ENCODE results near the gene PARPBP. TPM values are rescaled to one million over a fixed set of nuclear protein-coding genes. Genes with fewer than 3 reads are reported as not detected.
"Not testable (repeated sequence)": the region's sequence is repeated elsewhere in the genome, so short reads cannot be mapped to it uniquely, and the experiment has no call there.

PARPBP gene
- total RNA-seq, 1 donor from 2014 or later, result 0.64 TPM

GRCh38 chr12:102215992-102216691 lies 96.2 kb downstream of the PARPBP start:
- Histone ChIP-seq H3K4me1 (no peaks in the 10 kb centered on the region), H3K36me3 (no peaks in the 10 kb centered on the region), H3K4me3 (no peak overlapping the region), H3K9me3 (no peaks in the 10 kb centered on the region), H3K27ac (no peak overlapping the region), H3K27me3 (no peaks in the 10 kb centered on the region)
- intact Hi-C loops (cut with DNase I), result no loop called here
- DNase-seq (ENCODE audit: low spot score in 2 of 2), result no peak
- TF ChIP-seq, protein P1, sequence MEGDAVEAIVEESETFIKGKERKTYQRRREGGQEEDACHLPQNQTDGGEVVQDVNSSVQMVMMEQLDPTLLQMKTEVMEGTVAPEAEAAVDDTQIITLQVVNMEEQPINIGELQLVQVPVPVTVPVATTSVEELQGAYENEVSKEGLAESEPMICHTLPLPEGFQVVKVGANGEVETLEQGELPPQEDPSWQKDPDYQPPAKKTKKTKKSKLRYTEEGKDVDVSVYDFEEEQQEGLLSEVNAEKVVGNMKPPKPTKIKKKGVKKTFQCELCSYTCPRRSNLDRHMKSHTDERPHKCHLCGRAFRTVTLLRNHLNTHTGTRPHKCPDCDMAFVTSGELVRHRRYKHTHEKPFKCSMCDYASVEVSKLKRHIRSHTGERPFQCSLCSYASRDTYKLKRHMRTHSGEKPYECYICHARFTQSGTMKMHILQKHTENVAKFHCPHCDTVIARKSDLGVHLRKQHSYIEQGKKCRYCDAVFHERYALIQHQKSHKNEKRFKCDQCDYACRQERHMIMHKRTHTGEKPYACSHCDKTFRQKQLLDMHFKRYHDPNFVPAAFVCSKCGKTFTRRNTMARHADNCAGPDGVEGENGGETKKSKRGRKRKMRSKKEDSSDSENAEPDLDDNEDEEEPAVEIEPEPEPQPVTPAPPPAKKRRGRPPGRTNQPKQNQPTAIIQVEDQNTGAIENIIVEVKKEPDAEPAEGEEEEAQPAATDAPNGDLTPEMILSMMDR (IDR thresholded peaks at IDR 0.05), result no peak

GRCh38 chr12:102220736-102221135 lies 100.8 kb downstream of the PARPBP start:
- intact Hi-C loops (cut with DNase I), result no loop called here
- Histone ChIP-seq H3K36me3 (no peaks in the 10 kb centered on the region), H3K9me3 (no peaks in the 10 kb centered on the region), H3K4me1 (no peaks in the 10 kb centered on the region), H3K27ac (no peak overlapping the region), H3K27me3 (no peaks in the 10 kb centered on the region), H3K4me3 (no peak overlapping the region)
- TF ChIP-seq, protein P1 (IDR thresholded peaks at IDR 0.05), result no peak
- DNase-seq (ENCODE audit: low spot score in 2 of 2), result no peak

DNA sequence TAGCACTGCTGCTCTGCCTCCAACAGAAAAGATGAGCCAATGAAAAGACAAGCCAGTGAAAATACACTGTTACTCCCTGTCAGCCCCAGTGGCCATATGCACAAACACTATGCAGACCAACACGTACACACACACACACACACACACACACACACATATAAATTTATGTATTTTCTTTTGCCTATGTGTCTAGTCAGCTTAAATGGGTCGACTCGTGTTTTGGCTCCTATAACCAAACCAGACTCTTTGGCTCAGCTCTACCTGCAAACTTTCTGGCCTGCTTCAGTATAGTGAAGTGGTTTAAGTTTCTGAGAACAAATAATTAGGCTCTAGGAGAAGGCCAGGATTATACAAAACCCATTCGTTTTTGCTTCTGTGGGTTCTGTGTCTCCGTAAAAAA lies 108.0 kb downstream of the PARPBP start:
- Histone ChIP-seq H3K4me1 (no peaks in the 10 kb centered on the region), H3K27me3 (no peaks in the 10 kb centered on the region), H3K4me3 (no peak overlapping the region), H3K27ac (no peak overlapping the region), H3K36me3 (no peaks in the 10 kb centered on the region), H3K9me3 (no peaks in the 10 kb centered on the region)
- no peak for DNase-seq (ENCODE audit: low spot score in 2 of 2)
- intact Hi-C loops (cut with DNase I), result no loop called here
- TF ChIP-seq, protein P1 (IDR thresholded peaks at IDR 0.05), result no peak

DNA sequence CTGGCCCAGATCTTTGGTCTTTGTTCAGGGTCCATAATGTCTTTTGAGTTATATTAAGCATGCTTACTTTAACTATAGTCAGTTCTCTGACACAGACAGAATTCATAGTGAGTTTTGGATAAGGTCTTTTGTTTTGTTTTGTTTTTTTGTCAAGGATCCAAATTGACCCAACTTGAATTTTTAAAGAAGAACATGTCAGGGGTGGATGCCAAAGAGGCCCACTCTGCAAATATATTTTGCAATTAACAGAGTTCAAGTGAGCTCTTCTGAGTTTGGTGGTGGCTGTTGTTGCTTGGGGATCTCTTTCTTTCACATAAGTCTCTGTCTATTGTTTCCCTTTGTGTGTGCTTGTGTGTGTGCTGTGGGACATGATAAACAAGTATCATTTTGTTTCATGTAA lies 112.1 kb downstream of the PARPBP start:
- TF ChIP-seq, protein P1 (IDR thresholded peaks at IDR 0.05), result no peak
- Histone ChIP-seq H3K9me3 (no peaks in the 10 kb centered on the region), H3K4me3 (no peak overlapping the region), H3K27me3 (no peaks in the 10 kb centered on the region), H3K27ac (no peak overlapping the region), H3K36me3 (no peaks in the 10 kb centered on the region), H3K4me1 (no peaks in the 10 kb centered on the region)
- DNase-seq (ENCODE audit: low spot score in 2 of 2), result no peak
- intact Hi-C loops (cut with DNase I), result no loop called here

GRCh38 chr12:102232446-102232845 lies 112.5 kb downstream of the PARPBP start:
- Histone ChIP-seq H3K4me3 (no peak overlapping the region), H3K36me3 (no peaks in the 10 kb centered on the region), H3K27me3 (no peaks in the 10 kb centered on the region), H3K9me3 (no peaks in the 10 kb centered on the region), H3K4me1 (no peaks in the 10 kb centered on the region), H3K27ac (no peak overlapping the region)
- intact Hi-C loops (cut with DNase I), result no loop called here
- TF ChIP-seq, protein P1 (IDR thresholded peaks at IDR 0.05), result no peak
- no peak for DNase-seq (ENCODE audit: low spot score in 2 of 2)

DNA sequence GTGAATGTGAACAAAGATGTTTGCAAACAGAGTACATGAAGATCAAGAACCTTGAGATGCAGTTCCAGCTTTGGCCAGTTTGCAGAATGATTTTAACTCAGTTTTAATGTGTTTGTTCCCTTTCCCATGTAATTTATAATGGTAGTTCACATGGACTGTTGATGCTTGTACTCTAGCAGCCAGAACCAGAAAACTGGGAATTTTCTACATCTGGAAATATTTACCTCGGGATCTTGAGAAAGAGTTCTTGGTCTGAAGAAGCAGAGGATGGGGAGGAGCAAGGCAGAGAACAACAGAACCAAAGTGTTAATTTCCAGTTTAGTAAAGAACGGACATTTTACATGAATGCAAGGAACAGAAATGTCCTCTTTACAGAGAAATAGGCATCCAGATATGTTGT lies 114.6 kb downstream of the PARPBP start:
- TF ChIP-seq, protein P1 (IDR thresholded peaks at IDR 0.05), result no peak
- Histone ChIP-seq H3K4me3 (no peak overlapping the region), H3K9me3 (no peaks in the 10 kb centered on the region), H3K36me3 (no peaks in the 10 kb centered on the region), H3K27ac (no peak overlapping the region), H3K4me1 (no peaks in the 10 kb centered on the region), H3K27me3 (no peaks in the 10 kb centered on the region)
- intact Hi-C loops (cut with DNase I), result no loop called here
- no peak for DNase-seq (ENCODE audit: low spot score in 2 of 2)

- H3K4me1 ChIP-seq; DNase-seq (ENCODE audit: low spot score in 2 of 2); intact Hi-C loops (cut with DNase I); H3K9me3 ChIP-seq; H3K4me3 ChIP-seq; H3K27me3 ChIP-seq; H3K27ac ChIP-seq; H3K36me3 ChIP-seq: not testable (repeated sequence)
These were observed 120.9 kb downstream of the PARPBP start for GRCh38 chr12:102240859-102241258.
